ENCODE measurements around the gene RAI14. TPM values are rescaled to one million over a fixed set of nuclear protein-coding genes. Genes with fewer than 3 reads are reported as not detected.

The RAI14 gene
- total RNA-seq, 1 donor from 2014 or later: 259 TPM

GRCh38 chr5:34734326-34734725 lies 78.2 kb downstream of the RAI14 start:
- H3K27me3 Mint-ChIP-seq (ENCODE audit: unreplicated experiment): peaks cover 7% of the 10 kb centered on the region
- H3K4me1 Mint-ChIP-seq (ENCODE audit: low read depth, unreplicated experiment): peaks cover 7% of the 10 kb centered on the region
- H3K9me3 Mint-ChIP-seq (ENCODE audit: unreplicated experiment): peaks cover 4% of the 10 kb centered on the region
- no peak overlapping the region for H3K4me3 Mint-ChIP-seq (ENCODE audit: unreplicated experiment)
- no peak for DNase-seq
- no peak for TF ChIP-seq CTCF (IDR thresholded peaks at IDR 0.05; ENCODE audit: partially characterized antibody, unreplicated experiment)
- H3K36me3 Mint-ChIP-seq (ENCODE audit: unreplicated experiment): peaks cover 6% of the 10 kb centered on the region
- H3K27ac Mint-ChIP-seq (ENCODE audit: unreplicated experiment): no peak overlapping the region

- no peak overlapping the region for H3K27ac Mint-ChIP-seq (ENCODE audit: unreplicated experiment)
- DNase-seq: no peak
Observed at GRCh38 chr5:34735491-34736426, 79.6 kb downstream of the RAI14 start.

GRCh38 chr5:34736445-34737115 lies 80.5 kb downstream of the RAI14 start:
- Mint-ChIP-seq H3K9me3 (ENCODE audit: unreplicated experiment) (peaks cover 9% of the 10 kb centered on the region), H3K27ac (ENCODE audit: unreplicated experiment) (no peak overlapping the region), H3K4me1 (ENCODE audit: low read depth, unreplicated experiment) (peaks cover 23% of the 10 kb centered on the region), H3K27me3 (ENCODE audit: unreplicated experiment) (peaks cover 3% of the 10 kb centered on the region), H3K36me3 (ENCODE audit: unreplicated experiment) (peaks cover 4% of the 10 kb centered on the region), H3K4me3 (ENCODE audit: unreplicated experiment) (no peak overlapping the region)
- no peak for DNase-seq
- no peak for TF ChIP-seq CTCF (IDR thresholded peaks at IDR 0.05; ENCODE audit: partially characterized antibody, unreplicated experiment)

More at GRCh38 chr5:34735491-34736426, 79.6 kb downstream of the RAI14 start:
- H3K9me3 Mint-ChIP-seq (ENCODE audit: unreplicated experiment): peaks cover 6% of the 10 kb centered on the region
- H3K27me3 Mint-ChIP-seq (ENCODE audit: unreplicated experiment): peaks cover 4% of the 10 kb centered on the region
- H3K36me3 Mint-ChIP-seq (ENCODE audit: unreplicated experiment): no peaks in the 10 kb centered on the region
- peaks cover 15% of the 10 kb centered on the region for H3K4me1 Mint-ChIP-seq (ENCODE audit: low read depth, unreplicated experiment)
- no peak for TF ChIP-seq CTCF (IDR thresholded peaks at IDR 0.05; ENCODE audit: partially characterized antibody, unreplicated experiment)
- H3K4me3 Mint-ChIP-seq (ENCODE audit: unreplicated experiment): no peak overlapping the region

GRCh38 chr5:34737731-34738130 lies 81.6 kb downstream of the RAI14 start:
- H3K27me3 Mint-ChIP-seq (ENCODE audit: unreplicated experiment): peaks cover 3% of the 10 kb centered on the region
- TF ChIP-seq CTCF (IDR thresholded peaks at IDR 0.05; ENCODE audit: partially characterized antibody, unreplicated experiment): no peak
- no peak overlapping the region for H3K27ac Mint-ChIP-seq (ENCODE audit: unreplicated experiment)
- H3K9me3 Mint-ChIP-seq (ENCODE audit: unreplicated experiment): peaks cover 14% of the 10 kb centered on the region
- peaks cover 26% of the 10 kb centered on the region for H3K4me1 Mint-ChIP-seq (ENCODE audit: low read depth, unreplicated experiment)
- no peak overlapping the region for H3K4me3 Mint-ChIP-seq (ENCODE audit: unreplicated experiment)
- peaks cover 6% of the 10 kb centered on the region for H3K36me3 Mint-ChIP-seq (ENCODE audit: unreplicated experiment)
- no peak for DNase-seq

Measured in glutamatergic neuron (in vitro differentiated cells).